Measurements from ENCODE around the gene FMOD.
A peak's percentile ranks its signal among the peaks of the same experiment; 100 is the strongest.
"Not testable (repeated sequence)": the region's sequence is repeated elsewhere in the genome, so short reads cannot be mapped to it uniquely, and the experiment has no call there.

The FMOD gene

GRCh38 chr1:203325026-203325417 is 25.9 kb downstream of the FMOD start:
- peak; percentile 45 for DNase-seq

GRCh38 chr1:203324105-203325025 is 26.6 kb downstream of the FMOD start:
- DNase-seq, result no peak

- no peak for DNase-seq
These were observed 27.3 kb downstream of the FMOD start for GRCh38 chr1:203323587-203323986.

GRCh38 chr1:203322500-203323179 is 28.3 kb downstream of the FMOD start:
- DNase-seq, result no peak

- no peak for DNase-seq
These were observed 29.5 kb downstream of the FMOD start for GRCh38 chr1:203321273-203322052.

- peak; percentile 78 for DNase-seq
These were observed 30.2 kb downstream of the FMOD start for GRCh38 chr1:203320591-203321272.

- DNase-seq, result no peak
These were observed 32.7 kb downstream of the FMOD start for GRCh38 chr1:203318229-203318517.

- no peak for DNase-seq
These were observed 33.3 kb downstream of the FMOD start for GRCh38 chr1:203317429-203318228.

- DNase-seq, result no peak
These were observed 34.3 kb downstream of the FMOD start for GRCh38 chr1:203316626-203317093.

GRCh38 chr1:203314025-203314759 is 36.7 kb downstream of the FMOD start:
- not testable (repeated sequence) for DNase-seq

GRCh38 chr1:203311368-203312301 is 39.3 kb downstream of the FMOD start:
- DNase-seq, result no peak

- DNase-seq, result no peak
These were observed 42.0 kb downstream of the FMOD start for GRCh38 chr1:203308923-203309331.

GRCh38 chr1:203308328-203308922 is 42.5 kb downstream of the FMOD start:
- no peak for DNase-seq

GRCh38 chr1:203307641-203308126 is 43.2 kb downstream of the FMOD start:
- no peak for DNase-seq

GRCh38 chr1:203306965-203307541 is 43.9 kb downstream of the FMOD start:
- DNase-seq, result no peak

GRCh38 chr1:203306089-203306964 is 44.6 kb downstream of the FMOD start:
- DNase-seq, result no peak

GRCh38 chr1:203305809-203306088 is 45.2 kb downstream of the FMOD start:
- DNase-seq, result no peak
